HUES48 (cell line): Measurements from ENCODE around the gene AADACL3.
A peak's percentile ranks its signal among the peaks of the same experiment; 100 is the strongest.
"Not testable (repeated sequence)": the region's sequence is repeated elsewhere in the genome, so short reads cannot be mapped to it uniquely, and the experiment has no call there.

Source experiments
- H3K27ac ChIP-seq: one replicate; pipeline ENCODE4 v1.7.0; 2013; ENCODE audit warnings: low read depth, low read length, inconsistent platforms
- H3K27me3 ChIP-seq: 2 replicates; pipeline ENCODE4 v1.6.1; 2013; ENCODE audit warnings: mild to moderate bottlenecking, low read length; ENCODE audit not compliant: control insufficient read depth, insufficient read depth
- H3K36me3 ChIP-seq: 2 replicates; pipeline ENCODE4 v1.6.1; 2013; ENCODE audit warnings: low read length; ENCODE audit not compliant: control insufficient read depth, insufficient read depth
- H3K4me1 ChIP-seq: 2 replicates; pipeline ENCODE4 v1.6.1; 2013; ENCODE audit warnings: mild to moderate bottlenecking, low read length; ENCODE audit not compliant: control insufficient read depth, insufficient read depth
- H3K4me3 ChIP-seq: 2 replicates; pipeline ENCODE4 v1.5.1; 2013; ENCODE audit warnings: mild to moderate bottlenecking, low read depth, low read length
- H3K9ac ChIP-seq: 2 replicates; pipeline ENCODE4 v1.6.1; 2013; ENCODE audit warnings: mild to moderate bottlenecking, low read depth, low read length, moderate library complexity
- H3K9me3 ChIP-seq: 2 replicates; pipeline ENCODE4 v1.6.1; 2013; ENCODE audit warnings: low read length; ENCODE audit not compliant: control insufficient read depth, insufficient read depth

AADACL3 gene

DNA sequence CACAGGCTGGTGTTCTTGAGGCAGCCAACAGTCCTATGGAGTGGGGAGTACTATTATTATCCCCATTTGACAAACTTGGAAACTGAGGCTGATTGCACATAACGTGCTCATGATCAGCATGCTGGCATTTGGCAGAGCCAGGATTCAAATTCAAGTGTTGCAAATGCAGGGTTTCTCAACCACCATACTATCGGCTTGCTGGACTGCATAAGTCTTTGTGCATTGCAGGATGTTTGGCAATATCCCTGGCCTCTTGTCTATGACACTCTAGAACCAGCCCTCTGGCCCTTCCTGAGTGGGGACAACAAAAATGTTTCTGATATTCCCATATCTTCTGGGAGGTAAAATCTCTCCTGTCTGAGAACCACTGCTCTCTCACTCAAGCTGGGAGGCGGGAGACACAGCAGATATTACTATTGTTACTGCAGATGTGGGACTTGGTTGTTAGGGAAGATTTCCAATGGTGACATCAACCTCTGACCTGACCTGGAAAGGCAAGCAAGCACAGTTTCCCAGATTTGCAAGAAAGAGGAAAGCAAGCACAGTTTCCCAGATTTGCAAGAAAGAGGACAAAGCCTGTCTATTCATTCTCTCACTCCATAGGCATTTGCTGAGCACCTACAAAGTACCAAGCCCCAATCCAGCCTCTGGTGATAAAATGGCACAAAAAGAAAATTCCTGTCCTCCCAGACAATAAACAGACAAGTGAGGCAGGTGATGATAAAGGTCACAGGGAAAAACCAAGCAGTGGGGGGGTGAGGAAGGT, 1.0 kb upstream of the AADACL3 start:
- Histone ChIP-seq H3K27ac (peak overlapping the region; percentile 22), H3K4me1 (peaks cover 60% of the 10 kb centered on the region), H3K27me3 (no peaks in the 10 kb centered on the region), H3K4me3 (no peak overlapping the region), H3K9me3 (no peaks in the 10 kb centered on the region), H3K36me3 (no peaks in the 10 kb centered on the region), H3K9ac (no peak overlapping the region)

DNA sequence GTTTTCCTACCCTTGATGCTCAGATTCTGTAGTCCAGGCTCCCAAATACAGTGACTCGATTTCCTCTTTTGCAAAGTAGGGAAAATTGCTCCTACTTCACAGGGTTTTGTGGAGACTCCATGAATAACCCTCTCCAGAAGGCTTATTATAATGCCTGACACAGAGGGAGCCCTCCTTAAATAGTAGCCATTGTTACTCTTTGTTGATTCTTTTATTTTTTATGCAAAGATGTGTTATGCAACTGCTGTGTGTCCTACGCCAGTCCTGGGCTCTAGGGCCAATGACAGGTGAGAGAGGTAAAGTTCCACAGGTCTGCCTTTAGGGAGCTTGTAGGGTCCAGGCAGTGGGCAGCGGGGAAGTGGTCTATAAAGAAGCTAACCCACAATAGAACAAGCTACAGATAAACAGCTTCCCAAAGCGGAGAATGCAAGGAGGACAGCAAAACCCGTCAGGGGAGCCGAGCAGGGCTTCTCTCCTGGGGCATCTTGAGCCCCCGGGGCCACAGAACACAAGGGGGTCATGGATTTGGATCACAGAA, 1.5 kb downstream of the AADACL3 start:
- no peaks in the 10 kb centered on the region for H3K27me3 ChIP-seq
- H3K9ac ChIP-seq: no peak overlapping the region
- H3K9me3 ChIP-seq: no peaks in the 10 kb centered on the region
- H3K27ac ChIP-seq: peak overlapping the region; percentile 39
- peaks cover 48% of the 10 kb centered on the region for H3K4me1 ChIP-seq
- no peaks in the 10 kb centered on the region for H3K36me3 ChIP-seq
- H3K4me3 ChIP-seq: peak overlapping the region; percentile 9; the same call in 1 of the 2 replicates

GRCh38 chr1:12722626-12723025, 6.7 kb downstream of the AADACL3 start:
- no peaks in the 10 kb centered on the region for H3K27me3 ChIP-seq
- H3K27ac ChIP-seq: no peak overlapping the region
- H3K4me3 ChIP-seq: no peak overlapping the region
- no peaks in the 10 kb centered on the region for H3K9me3 ChIP-seq
- no peaks in the 10 kb centered on the region for H3K36me3 ChIP-seq
- peaks cover 5% of the 10 kb centered on the region for H3K4me1 ChIP-seq
- H3K9ac ChIP-seq: no peak overlapping the region

GRCh38 chr1:12728391-12728790, 12.5 kb downstream of the AADACL3 start:
- H3K27ac ChIP-seq: no peak overlapping the region
- no peaks in the 10 kb centered on the region for H3K36me3 ChIP-seq
- no peaks in the 10 kb centered on the region for H3K27me3 ChIP-seq
- H3K4me1 ChIP-seq: no peaks in the 10 kb centered on the region
- H3K4me3 ChIP-seq: no peak overlapping the region
- H3K9me3 ChIP-seq: no peaks in the 10 kb centered on the region; the same call in 1 of the 2 replicates
- H3K9ac ChIP-seq: no peak overlapping the region

GRCh38 chr1:12730156-12730555, 14.2 kb downstream of the AADACL3 start:
- H3K36me3 ChIP-seq: no peaks in the 10 kb centered on the region
- H3K27ac ChIP-seq: no peak overlapping the region
- H3K4me1 ChIP-seq: no peaks in the 10 kb centered on the region
- H3K9me3 ChIP-seq: no peaks in the 10 kb centered on the region; the same call in 1 of the 2 replicates
- no peak overlapping the region for H3K4me3 ChIP-seq
- H3K9ac ChIP-seq: no peak overlapping the region
- no peaks in the 10 kb centered on the region for H3K27me3 ChIP-seq

DNA sequence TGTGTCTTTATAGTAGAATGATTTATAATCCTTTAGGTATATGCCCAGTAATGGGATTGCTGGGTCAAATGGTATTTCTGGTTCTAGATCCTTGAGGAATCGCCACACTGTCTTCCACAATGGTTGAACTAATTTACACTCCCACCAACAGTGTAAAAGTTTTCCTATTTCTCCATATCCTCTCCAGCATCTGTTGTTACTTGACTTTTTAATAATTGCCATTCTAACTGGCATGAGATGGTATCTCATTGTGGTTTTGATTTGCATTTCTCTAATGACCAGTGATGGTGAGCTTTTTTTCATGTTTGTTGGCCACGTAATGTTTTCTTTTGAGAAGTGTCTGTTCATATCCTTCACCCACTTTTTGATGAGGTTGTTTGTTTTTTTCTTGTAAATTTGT, 15.2 kb downstream of the AADACL3 start:
- H3K4me1 ChIP-seq, H3K4me3 ChIP-seq, H3K36me3 ChIP-seq, H3K9ac ChIP-seq, H3K27ac ChIP-seq, H3K9me3 ChIP-seq, H3K27me3 ChIP-seq: not testable (repeated sequence)

DNA sequence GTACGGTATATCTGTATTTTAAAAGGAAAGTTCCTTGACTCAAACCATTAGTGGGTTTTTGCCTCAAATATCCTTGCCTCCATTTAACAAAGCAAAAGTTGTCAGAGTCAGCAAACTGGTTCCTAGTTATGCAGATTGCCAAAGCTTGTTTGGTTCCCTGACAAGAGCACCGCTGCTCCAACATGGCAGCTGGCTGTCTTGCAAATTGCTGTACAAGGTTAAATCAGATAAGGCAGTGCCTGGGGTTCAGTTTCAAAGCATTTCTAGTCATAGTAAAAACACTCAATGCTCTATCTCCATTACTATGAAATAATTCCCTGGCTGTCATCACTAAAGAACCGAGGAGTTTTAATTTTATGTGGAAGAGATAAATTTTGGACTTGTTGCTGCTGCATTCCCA, 18.7 kb downstream of the AADACL3 start:
- H3K4me3 ChIP-seq: no peak overlapping the region
- H3K27ac ChIP-seq: no peak overlapping the region
- H3K4me1 ChIP-seq: no peaks in the 10 kb centered on the region
- no peaks in the 10 kb centered on the region; the same call in 1 of the 2 replicates for H3K9me3 ChIP-seq
- no peaks in the 10 kb centered on the region for H3K27me3 ChIP-seq
- H3K36me3 ChIP-seq: no peaks in the 10 kb centered on the region
- H3K9ac ChIP-seq: no peak overlapping the region

DNA sequence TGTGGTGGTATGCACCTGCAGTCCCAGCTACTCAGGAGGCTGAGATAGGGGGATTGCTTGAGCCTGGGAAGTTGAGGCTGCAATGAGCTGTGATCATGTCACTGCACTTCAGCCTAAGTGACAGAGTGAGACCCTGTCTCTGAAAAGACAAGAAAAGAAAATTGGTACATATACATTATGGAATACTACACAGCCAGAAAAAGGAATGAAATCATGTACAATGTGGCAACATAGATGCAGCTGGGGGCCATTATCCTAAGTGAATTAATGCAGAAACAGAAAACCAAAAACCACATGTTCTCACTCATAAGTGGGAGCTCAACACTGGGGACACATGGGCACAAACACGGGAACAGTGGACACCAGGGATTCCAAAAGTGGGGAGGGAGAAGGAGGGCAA, 23.0 kb downstream of the AADACL3 start:
- no peaks in the 10 kb centered on the region for H3K27me3 ChIP-seq

GRCh38 chr1:12739613-12740012, 23.7 kb downstream of the AADACL3 start:
- Histone ChIP-seq H3K4me1 (no peaks in the 10 kb centered on the region), H3K4me3 (no peak overlapping the region), H3K27me3 (no peaks in the 10 kb centered on the region), H3K27ac (no peak overlapping the region), H3K36me3 (no peaks in the 10 kb centered on the region), H3K9me3 (no peaks in the 10 kb centered on the region), H3K9ac (no peak overlapping the region)

More for the DNA sequence above, 23.0 kb downstream of the AADACL3 start:
- Histone ChIP-seq H3K27ac (no peak overlapping the region), H3K36me3 (no peaks in the 10 kb centered on the region), H3K9me3 (no peaks in the 10 kb centered on the region), H3K9ac (no peak overlapping the region), H3K4me3 (no peak overlapping the region), H3K4me1 (no peaks in the 10 kb centered on the region)

- H3K27ac ChIP-seq: no peak overlapping the region
- H3K4me3 ChIP-seq: no peak overlapping the region
- H3K9ac ChIP-seq: no peak overlapping the region
- H3K36me3 ChIP-seq: no peaks in the 10 kb centered on the region
- no peaks in the 10 kb centered on the region for H3K4me1 ChIP-seq
- H3K9me3 ChIP-seq: no peaks in the 10 kb centered on the region
- no peaks in the 10 kb centered on the region for H3K27me3 ChIP-seq
These were observed 26.0 kb downstream of the AADACL3 start for GRCh38 chr1:12741946-12742345.

- Histone ChIP-seq H3K36me3 (no peaks in the 10 kb centered on the region), H3K27me3 (no peaks in the 10 kb centered on the region), H3K9me3 (no peaks in the 10 kb centered on the region), H3K4me1 (no peaks in the 10 kb centered on the region), H3K9ac (no peak overlapping the region), H3K27ac (no peak overlapping the region), H3K4me3 (no peak overlapping the region)
These were observed 29.4 kb downstream of the AADACL3 start for GRCh38 chr1:12745126-12745991.
